Measurements from ENCODE around the gene PHGDH. TPM values are rescaled to one million over a fixed set of nuclear protein-coding genes. Genes with fewer than 3 reads are reported as not detected.

Gene PHGDH
- total RNA-seq, 3 donors from 2014 or later: 3.3 to 32.9 (median 13.2) TPM

- TF ChIP-seq, protein P1, sequence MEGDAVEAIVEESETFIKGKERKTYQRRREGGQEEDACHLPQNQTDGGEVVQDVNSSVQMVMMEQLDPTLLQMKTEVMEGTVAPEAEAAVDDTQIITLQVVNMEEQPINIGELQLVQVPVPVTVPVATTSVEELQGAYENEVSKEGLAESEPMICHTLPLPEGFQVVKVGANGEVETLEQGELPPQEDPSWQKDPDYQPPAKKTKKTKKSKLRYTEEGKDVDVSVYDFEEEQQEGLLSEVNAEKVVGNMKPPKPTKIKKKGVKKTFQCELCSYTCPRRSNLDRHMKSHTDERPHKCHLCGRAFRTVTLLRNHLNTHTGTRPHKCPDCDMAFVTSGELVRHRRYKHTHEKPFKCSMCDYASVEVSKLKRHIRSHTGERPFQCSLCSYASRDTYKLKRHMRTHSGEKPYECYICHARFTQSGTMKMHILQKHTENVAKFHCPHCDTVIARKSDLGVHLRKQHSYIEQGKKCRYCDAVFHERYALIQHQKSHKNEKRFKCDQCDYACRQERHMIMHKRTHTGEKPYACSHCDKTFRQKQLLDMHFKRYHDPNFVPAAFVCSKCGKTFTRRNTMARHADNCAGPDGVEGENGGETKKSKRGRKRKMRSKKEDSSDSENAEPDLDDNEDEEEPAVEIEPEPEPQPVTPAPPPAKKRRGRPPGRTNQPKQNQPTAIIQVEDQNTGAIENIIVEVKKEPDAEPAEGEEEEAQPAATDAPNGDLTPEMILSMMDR (IDR thresholded peaks at IDR 0.05): no peak
- intact Hi-C loops (cut with DNase I, micrococcal nuclease): no loop called here
- no peak for ATAC-seq
- Histone ChIP-seq H3K4me3 (no peak overlapping the region), H3K36me3 (ENCODE audit: low read depth) (no peaks in the 10 kb centered on the region), H3K9me3 (no peaks in the 10 kb centered on the region), H3K4me1 (ENCODE audit: low read depth) (no peaks in the 10 kb centered on the region)
- no peak for DNase-seq
Measured at GRCh38 chr1:119718409-119718808, 6.7 kb downstream of the PHGDH start.

DNA sequence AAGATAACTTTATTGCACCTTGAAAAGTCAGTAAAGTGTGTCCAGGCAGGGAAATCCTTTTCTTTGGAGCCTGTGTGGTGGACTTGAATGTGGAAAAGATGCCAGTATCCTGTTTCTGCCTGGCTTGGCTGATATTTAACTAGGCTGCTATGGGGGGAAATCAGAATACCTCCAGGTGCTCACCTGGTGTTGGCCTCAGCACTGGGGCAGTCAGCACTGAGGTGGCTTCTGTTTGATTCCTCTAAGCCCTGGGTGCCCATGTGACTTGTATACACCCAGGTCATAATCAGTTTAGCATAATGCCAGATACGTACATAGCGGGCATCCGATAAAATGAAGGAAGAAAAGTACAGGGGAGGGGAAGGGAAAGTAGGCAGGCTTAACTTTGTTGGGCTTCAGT lies 7.2 kb downstream of the PHGDH start:
- intact Hi-C loops (cut with DNase I, micrococcal nuclease): no loop called here
- Histone ChIP-seq H3K4me3 (no peak overlapping the region), H3K9me3 (no peaks in the 10 kb centered on the region), H3K4me1 (ENCODE audit: low read depth) (no peaks in the 10 kb centered on the region), H3K36me3 (ENCODE audit: low read depth) (no peaks in the 10 kb centered on the region)
- ATAC-seq (peak; percentile 85), DNase-seq (no peak)
- TF ChIP-seq, protein P1 (IDR thresholded peaks at IDR 0.05): no peak

- ATAC-seq (no peak), DNase-seq (no peak)
- Histone ChIP-seq H3K4me1 (ENCODE audit: low read depth) (no peaks in the 10 kb centered on the region), H3K9me3 (no peaks in the 10 kb centered on the region), H3K4me3 (no peak overlapping the region), H3K36me3 (ENCODE audit: low read depth) (no peaks in the 10 kb centered on the region)
- intact Hi-C loops (cut with DNase I, micrococcal nuclease): no loop called here
- TF ChIP-seq, protein P1 (IDR thresholded peaks at IDR 0.05): no peak
Measured at GRCh38 chr1:119720866-119721440, 9.2 kb downstream of the PHGDH start.

DNA sequence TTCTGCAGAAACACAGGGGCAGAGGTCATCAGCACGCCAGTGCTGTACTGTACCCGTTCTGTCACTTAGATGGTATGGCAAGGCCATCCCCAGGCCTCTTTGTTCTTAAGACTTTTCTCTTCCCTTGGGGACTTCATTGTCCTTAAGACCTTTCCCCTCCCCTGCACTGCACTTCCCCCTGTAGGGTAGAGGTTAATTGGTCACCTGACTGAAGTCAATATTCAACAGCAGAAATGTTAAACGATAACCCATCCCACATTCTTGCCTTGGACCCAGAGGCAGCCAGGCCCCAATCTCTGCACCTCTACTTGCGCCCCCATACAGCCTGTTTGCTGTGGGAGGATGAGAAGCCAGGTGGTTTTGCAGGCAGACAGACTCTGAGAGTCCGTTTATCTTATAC lies 10.2 kb downstream of the PHGDH start:
- no peak overlapping the region for H3K4me3 ChIP-seq
- H3K36me3 ChIP-seq (ENCODE audit: low read depth): no peaks in the 10 kb centered on the region
- intact Hi-C loops (cut with DNase I, micrococcal nuclease): no loop called here
- no peaks in the 10 kb centered on the region for H3K9me3 ChIP-seq
- no peaks in the 10 kb centered on the region for H3K4me1 ChIP-seq (ENCODE audit: low read depth)
- DNase-seq (no peak), ATAC-seq (no peak)
- TF ChIP-seq, protein P1 (IDR thresholded peaks at IDR 0.05): no peak

- H3K4me3 ChIP-seq: no peak overlapping the region
- intact Hi-C loops (cut with DNase I, micrococcal nuclease): no loop called here
- no peak for DNase-seq
- no peaks in the 10 kb centered on the region for H3K4me1 ChIP-seq (ENCODE audit: low read depth)
- ATAC-seq: no peak
- no peaks in the 10 kb centered on the region for H3K36me3 ChIP-seq (ENCODE audit: low read depth)
- TF ChIP-seq, protein P1 (IDR thresholded peaks at IDR 0.05): no peak
- no peaks in the 10 kb centered on the region for H3K9me3 ChIP-seq
Measured at GRCh38 chr1:119724611-119725218, 13.0 kb downstream of the PHGDH start.

Data from mucosa of descending colon (tissue), 3 donors.